Neural cell (in vitro differentiated cells): ENCODE measurements around the gene MCL1. TPM values are rescaled to one million over a fixed set of nuclear protein-coding genes. Genes with fewer than 3 reads are reported as not detected.

Source experiments
- H2AFZ ChIP-seq: fragments of 200-600, 300-800 bp; sonication (generic), shearing (Covaris generic); 2 replicates; pipeline ENCODE4 v1.6.0; 2014; ENCODE audit warnings: low read depth, mild to moderate bottlenecking, antibody characterized with exemption, low read length, moderate library complexity
- H3F3A ChIP-seq: fragments of 200-600 bp; shearing (Covaris generic); 2 replicates; pipeline ENCODE4 v1.6.1; 2016; ENCODE audit warnings: mild to moderate bottlenecking, moderate library complexity, mixed read lengths, antibody characterized with exemption, low read length; ENCODE audit not compliant: insufficient read depth, poor library complexity, severe bottlenecking
- H3K27ac ChIP-seq: fragments of 200-600, 300-800 bp; sonication (generic), shearing (Covaris generic); 2 replicates; pipeline ENCODE4 v1.5.1; 2014; ENCODE audit warnings: mild to moderate bottlenecking, low read length, moderate library complexity
- H3K27me3 ChIP-seq: fragments of 300-800, 200-600 bp; sonication (generic), shearing (Covaris generic); 2 replicates; pipeline ENCODE4 v1.6.0; 2014; ENCODE audit warnings: mild to moderate bottlenecking, low read depth, low read length, moderate library complexity; ENCODE audit not compliant: insufficient read depth
- H3K36me3 ChIP-seq: fragments of 300-800, 200-600 bp; sonication (generic), shearing (Covaris generic); 2 replicates; pipeline ENCODE4 v1.5.1; 2014; ENCODE audit warnings: mild to moderate bottlenecking, antibody characterized with exemption, low read length, moderate library complexity; ENCODE audit not compliant: insufficient read depth
- H3K4me2 ChIP-seq: fragments of 300-800, 200-600 bp; sonication (generic), shearing (Covaris generic); 2 replicates; pipeline ENCODE4 v1.6.0; 2014; ENCODE audit warnings: mild to moderate bottlenecking, low read length
- H3K4me3 ChIP-seq: fragments of 300-800, 200-600 bp; sonication (generic), shearing (Covaris generic); 2 replicates; pipeline ENCODE4 v1.5.1; 2014; ENCODE audit warnings: mild to moderate bottlenecking, low read length, moderate library complexity
- H3K79me2 ChIP-seq: fragments of 200-600 bp; shearing (Covaris generic); replicated peaks from 2 replicates; pipeline ENCODE4 v1.6.0; 2014; ENCODE audit warnings: mild to moderate bottlenecking, low read length, moderate library complexity; ENCODE audit not compliant: insufficient read depth
- H3K9ac ChIP-seq: fragments of 300-800, 200-600 bp; sonication (generic), shearing (Covaris generic); 2 replicates; pipeline ENCODE4 v1.6.1; 2016; ENCODE audit warnings: mild to moderate bottlenecking, low read length, mixed read lengths
- H3K9me2 ChIP-seq: fragments of 200-600 bp; shearing (Covaris generic); 2 replicates; pipeline ENCODE4 v1.6.1; 2016; ENCODE audit warnings: mild to moderate bottlenecking, low read length, mixed read lengths; ENCODE audit not compliant: insufficient read depth
- H3K9me3 ChIP-seq: fragments of 200-600, 300-800 bp; sonication (generic), shearing (Covaris generic); 2 replicates; pipeline ENCODE4 v1.6.1; 2016; ENCODE audit warnings: mild to moderate bottlenecking, mixed run types, low read length, moderate library complexity, mixed read lengths
- H4K20me1 ChIP-seq: fragments of 200-600 bp; shearing (Covaris generic); 2 replicates; pipeline ENCODE4 v1.6.1; 2016; ENCODE audit warnings: mild to moderate bottlenecking, mixed run types; ENCODE audit not compliant: insufficient read depth
- CTCF ChIP-seq: fragments of 450-650 bp; IDR thresholded peaks from 2 replicates; pipeline ENCODE4 v1.5.1; 2014; ENCODE audit warnings: antibody characterized with exemption, mild to moderate bottlenecking, moderate library complexity; ENCODE audit not compliant: poor library complexity, severe bottlenecking
- EP300 ChIP-seq: fragments of 450-650 bp; conservative IDR thresholded peaks from 2 replicates; pipeline ENCODE4 v1.6.1; 2014; ENCODE audit warnings: antibody characterized with exemption, mild to moderate bottlenecking, moderate library complexity; ENCODE audit not compliant: poor library complexity, severe bottlenecking
- EZH2 ChIP-seq: fragments of 200-600, 300-800 bp; shearing (Covaris generic), sonication (generic); IDR thresholded peaks from 2 replicates; pipeline ENCODE4 v1.6.1; 2014; ENCODE audit warnings: antibody characterized with exemption, low read length, borderline replicate concordance, mild to moderate bottlenecking; ENCODE audit not compliant: insufficient read depth, poor library complexity, severe bottlenecking
- MXI1 ChIP-seq: fragments of 450-650 bp; conservative IDR thresholded peaks from 2 replicates; pipeline ENCODE4 v1.6.1; 2014; ENCODE audit warnings: antibody characterized with exemption, mild to moderate bottlenecking; ENCODE audit not compliant: poor library complexity, severe bottlenecking
- POLR2AphosphoS5 ChIP-seq: IDR thresholded peaks from 2 replicates; pipeline ENCODE4 v1.6.1; 2012
- RAD21 ChIP-seq: fragments of 450-650 bp; conservative IDR thresholded peaks from 2 replicates; pipeline ENCODE4 v1.6.1; 2014; ENCODE audit warnings: antibody characterized with exemption, mild to moderate bottlenecking, moderate library complexity
- SMC3 ChIP-seq: fragments of 450-650 bp; conservative IDR thresholded peaks from 2 replicates; pipeline ENCODE4 v1.6.1; 2014; ENCODE audit warnings: antibody characterized with exemption, mild to moderate bottlenecking, moderate library complexity; ENCODE audit not compliant: poor library complexity
- TAF1 ChIP-seq: IDR thresholded peaks from 2 replicates; pipeline ENCODE4 v1.6.1; 2012; ENCODE audit warnings: low read depth
- polyA plus RNA-seq: library from polyadenylated mRNA; depleted of rRNA; stranded (reverse); fragments of >200 nt; gene quantifications from 2 replicates; pipeline ENCODE4 v1.2.3, GENCODE V29; 2014
- TF ChIP-seq, protein P1 (sequence below): IDR thresholded peaks from 2 replicates; pipeline ENCODE4 v1.6.1; 2012; ENCODE audit warnings: borderline replicate concordance

The MCL1 gene
- polyA plus RNA-seq, 1 donor from 2014 or later, result 171 TPM

DNA sequence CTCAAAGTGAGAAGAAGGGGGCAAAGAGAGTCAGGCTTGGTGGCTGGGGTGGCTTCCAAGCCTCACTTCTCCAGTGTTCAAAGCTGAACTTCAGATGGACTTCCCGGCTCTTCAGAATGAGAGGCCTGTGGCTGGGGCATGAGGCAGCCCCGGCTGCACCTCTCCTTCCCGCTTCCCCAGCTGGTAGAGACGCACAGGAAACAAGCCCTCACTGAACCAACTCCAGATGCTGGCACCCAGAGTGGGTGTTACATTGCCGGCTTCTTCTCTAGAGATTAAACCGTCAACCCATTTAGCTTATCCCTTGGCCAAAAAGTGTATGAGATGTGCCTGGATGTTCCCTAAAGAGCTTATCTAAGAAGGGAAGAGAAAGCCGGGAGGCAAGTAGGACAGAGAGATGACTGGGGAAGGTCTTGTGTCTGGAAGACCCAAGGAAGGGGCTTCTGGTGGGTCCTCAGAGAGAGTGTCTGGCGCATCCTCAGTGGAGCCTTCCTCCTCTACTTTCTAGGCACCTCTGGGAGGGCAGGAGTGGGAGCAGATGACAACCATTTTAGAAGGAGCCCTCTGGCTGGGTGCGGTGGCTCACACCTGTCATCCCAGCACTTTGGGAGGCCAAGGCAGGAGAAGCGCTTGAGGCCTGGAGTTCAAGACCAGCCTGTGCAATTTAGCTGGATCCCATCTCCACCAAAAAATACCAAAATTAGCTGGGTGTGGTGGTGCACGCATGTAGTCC is 28.2 kb downstream of the MCL1 start:
- Histone ChIP-seq H3K9me3 (no peaks in the 10 kb centered on the region), H2AFZ (no peak overlapping the region), H3K4me3 (no peak overlapping the region), H4K20me1 (no peaks in the 10 kb centered on the region), H3K36me3 (no peaks in the 10 kb centered on the region), H3F3A (no peaks in the 10 kb centered on the region), H3K9me2 (no peaks in the 10 kb centered on the region), H3K9ac (no peak overlapping the region), H3K27ac (no peak overlapping the region), H3K4me2 (no peak overlapping the region), H3K27me3 (peaks cover 12% of the 10 kb centered on the region), H3K79me2 (no peaks in the 10 kb centered on the region)
- TF ChIP-seq SMC3 (no peak), RAD21 (no peak), CTCF (no peak), EZH2 (no peak), POLR2AphosphoS5 (no peak), MXI1 (no peak), TAF1 (no peak)

GRCh38 chr1:150550222-150551050 is 29.0 kb downstream of the MCL1 start:
- Histone ChIP-seq H3K27ac (no peak overlapping the region), H3K4me3 (no peak overlapping the region), H3K9me2 (no peaks in the 10 kb centered on the region), H2AFZ (no peak overlapping the region), H3K9ac (no peak overlapping the region), H4K20me1 (no peaks in the 10 kb centered on the region), H3K9me3 (no peaks in the 10 kb centered on the region), H3K4me2 (no peak overlapping the region), H3K79me2 (no peaks in the 10 kb centered on the region), H3K27me3 (peaks cover 12% of the 10 kb centered on the region), H3K36me3 (no peaks in the 10 kb centered on the region), H3F3A (no peaks in the 10 kb centered on the region)
- TF ChIP-seq, protein P1, sequence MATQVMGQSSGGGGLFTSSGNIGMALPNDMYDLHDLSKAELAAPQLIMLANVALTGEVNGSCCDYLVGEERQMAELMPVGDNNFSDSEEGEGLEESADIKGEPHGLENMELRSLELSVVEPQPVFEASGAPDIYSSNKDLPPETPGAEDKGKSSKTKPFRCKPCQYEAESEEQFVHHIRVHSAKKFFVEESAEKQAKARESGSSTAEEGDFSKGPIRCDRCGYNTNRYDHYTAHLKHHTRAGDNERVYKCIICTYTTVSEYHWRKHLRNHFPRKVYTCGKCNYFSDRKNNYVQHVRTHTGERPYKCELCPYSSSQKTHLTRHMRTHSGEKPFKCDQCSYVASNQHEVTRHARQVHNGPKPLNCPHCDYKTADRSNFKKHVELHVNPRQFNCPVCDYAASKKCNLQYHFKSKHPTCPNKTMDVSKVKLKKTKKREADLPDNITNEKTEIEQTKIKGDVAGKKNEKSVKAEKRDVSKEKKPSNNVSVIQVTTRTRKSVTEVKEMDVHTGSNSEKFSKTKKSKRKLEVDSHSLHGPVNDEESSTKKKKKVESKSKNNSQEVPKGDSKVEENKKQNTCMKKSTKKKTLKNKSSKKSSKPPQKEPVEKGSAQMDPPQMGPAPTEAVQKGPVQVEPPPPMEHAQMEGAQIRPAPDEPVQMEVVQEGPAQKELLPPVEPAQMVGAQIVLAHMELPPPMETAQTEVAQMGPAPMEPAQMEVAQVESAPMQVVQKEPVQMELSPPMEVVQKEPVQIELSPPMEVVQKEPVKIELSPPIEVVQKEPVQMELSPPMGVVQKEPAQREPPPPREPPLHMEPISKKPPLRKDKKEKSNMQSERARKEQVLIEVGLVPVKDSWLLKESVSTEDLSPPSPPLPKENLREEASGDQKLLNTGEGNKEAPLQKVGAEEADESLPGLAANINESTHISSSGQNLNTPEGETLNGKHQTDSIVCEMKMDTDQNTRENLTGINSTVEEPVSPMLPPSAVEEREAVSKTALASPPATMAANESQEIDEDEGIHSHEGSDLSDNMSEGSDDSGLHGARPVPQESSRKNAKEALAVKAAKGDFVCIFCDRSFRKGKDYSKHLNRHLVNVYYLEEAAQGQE, result no peak
- no peak for TF ChIP-seq EZH2
- no peak for TF ChIP-seq SMC3
- TF ChIP-seq TAF1, result no peak
- no peak for TF ChIP-seq POLR2AphosphoS5
- no peak for TF ChIP-seq EP300
- no peak for TF ChIP-seq CTCF
- TF ChIP-seq MXI1, result no peak
- TF ChIP-seq RAD21, result no peak
